DOHH2 (cell line): ENCODE results near the gene WEE1.

Experiments used
- CTCF ChIP-seq: fragments of 200-600 bp; sonication (generic); IDR thresholded peaks from one replicate; pipeline ENCODE4 v1.5.1; 2014; ENCODE audit warnings: antibody characterized with exemption, mild to moderate bottlenecking, low read depth, low read length; ENCODE audit not compliant: poor library complexity, severe bottlenecking
- EZH2phosphoT487 ChIP-seq: fragments of 200-600 bp; sonication (generic); IDR thresholded peaks from 2 replicates; pipeline ENCODE4 v1.6.1; 2017; ENCODE audit warnings: borderline replicate concordance, mild to moderate bottlenecking, antibody characterized with exemption, low read length, moderate library complexity, mixed read lengths

- TF ChIP-seq CTCF (no peak), EZH2phosphoT487 (no peak)
These were observed 52.3 kb downstream of the WEE1 start for GRCh38 chr11:9625728-9626127.
